Mucosa of descending colon (tissue), 3 donors: Measurements from ENCODE around the gene SPP2. TPM values are rescaled to one million over a fixed set of nuclear protein-coding genes. Genes with fewer than 3 reads are reported as not detected.

Source experiments
- ATAC-seq: fragments of 200-7000 bp; cut with Tn5 transposase; one replicate; pipeline ENCODE4 v1.9.1; 2020; ENCODE audit warnings: mild to moderate bottlenecking, moderate library complexity
- DNase-seq, 3 donors: peaks; one replicate each; pipeline ENCODE4 v3.0.0-alpha.2; 2020
- H3K36me3 ChIP-seq: fragments of 200-600 bp; one replicate; pipeline ENCODE4 v1.8.0; 2021; ENCODE audit warnings: low read depth, mild to moderate bottlenecking
- H3K4me1 ChIP-seq: fragments of 200-600 bp; one replicate; pipeline ENCODE4 v1.8.0; 2021; ENCODE audit warnings: low read depth, mild to moderate bottlenecking
- H3K4me3 ChIP-seq: fragments of 200-600 bp; one replicate; pipeline ENCODE4 v1.8.0; 2021; ENCODE audit warnings: mild to moderate bottlenecking
- H3K9me3 ChIP-seq: fragments of 200-600 bp; one replicate; pipeline ENCODE4 v1.8.0; 2021; ENCODE audit warnings: mild to moderate bottlenecking
- intact Hi-C, 2 donors: fragments of 100-400 bp; cut with DNase I in 1 of 2; cut with micrococcal nuclease in 1 of 2; formaldehyde crosslinking; loops; one replicate each; pipeline versions ENCODE4 v1.11.0 to v1.11.1; 2022; cut with DNase I, micrococcal nuclease
- total RNA-seq, 3 donors: library from RNA; stranded (reverse); fragmentation: NEBNext Ultra II Directional in 2 of 3; extraction: Animal tissue kit (Norgen Biotek cat#: 25700) in 2 of 3; gene quantifications; one replicate each; pipeline versions ENCODE4 v1.2.1 to v1.2.4, GENCODE V29; 2021 to 2023
- TF ChIP-seq, protein P1 (sequence below): fragments of 200-600 bp; IDR thresholded peaks from one replicate; pipeline ENCODE4 v1.8.0; 2022; ENCODE audit warnings: antibody characterized with exemption, mild to moderate bottlenecking
- donor health status: DM: no; HTN: no; CAD: no; lungs with moderate emphysema.
- donor health status: DM: no; HTN: no; CAD: no.
- donor health status: DM: no; HTN: yes; CAD: no.

SPP2 gene
- total RNA-seq, 3 donors from 2014 or later, result not detected

- H3K9me3 ChIP-seq, result no peaks in the 10 kb centered on the region
- DNase-seq, result no peak
- no peaks in the 10 kb centered on the region for H3K36me3 ChIP-seq
- no peaks in the 10 kb centered on the region for H3K4me1 ChIP-seq
- intact Hi-C loops, result no loop called here
- peak; percentile 24 for ATAC-seq
- H3K4me3 ChIP-seq, result no peak overlapping the region
- TF ChIP-seq, protein P1, sequence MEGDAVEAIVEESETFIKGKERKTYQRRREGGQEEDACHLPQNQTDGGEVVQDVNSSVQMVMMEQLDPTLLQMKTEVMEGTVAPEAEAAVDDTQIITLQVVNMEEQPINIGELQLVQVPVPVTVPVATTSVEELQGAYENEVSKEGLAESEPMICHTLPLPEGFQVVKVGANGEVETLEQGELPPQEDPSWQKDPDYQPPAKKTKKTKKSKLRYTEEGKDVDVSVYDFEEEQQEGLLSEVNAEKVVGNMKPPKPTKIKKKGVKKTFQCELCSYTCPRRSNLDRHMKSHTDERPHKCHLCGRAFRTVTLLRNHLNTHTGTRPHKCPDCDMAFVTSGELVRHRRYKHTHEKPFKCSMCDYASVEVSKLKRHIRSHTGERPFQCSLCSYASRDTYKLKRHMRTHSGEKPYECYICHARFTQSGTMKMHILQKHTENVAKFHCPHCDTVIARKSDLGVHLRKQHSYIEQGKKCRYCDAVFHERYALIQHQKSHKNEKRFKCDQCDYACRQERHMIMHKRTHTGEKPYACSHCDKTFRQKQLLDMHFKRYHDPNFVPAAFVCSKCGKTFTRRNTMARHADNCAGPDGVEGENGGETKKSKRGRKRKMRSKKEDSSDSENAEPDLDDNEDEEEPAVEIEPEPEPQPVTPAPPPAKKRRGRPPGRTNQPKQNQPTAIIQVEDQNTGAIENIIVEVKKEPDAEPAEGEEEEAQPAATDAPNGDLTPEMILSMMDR, result no peak
Measured at GRCh38 chr2:234071664-234072063, 21.2 kb downstream of the SPP2 start.

- DNase-seq, result no peak
- intact Hi-C loops, result no loop called here
- H3K4me3 ChIP-seq, result no peak overlapping the region
- no peaks in the 10 kb centered on the region for H3K9me3 ChIP-seq
- H3K36me3 ChIP-seq, result no peaks in the 10 kb centered on the region
- TF ChIP-seq, protein P1, result no peak
- no peak for ATAC-seq
- H3K4me1 ChIP-seq, result no peaks in the 10 kb centered on the region
Measured at GRCh38 chr2:234072454-234072853, 22.0 kb downstream of the SPP2 start.

- no peak overlapping the region for H3K4me3 ChIP-seq
- H3K9me3 ChIP-seq, result no peaks in the 10 kb centered on the region
- H3K4me1 ChIP-seq, result no peaks in the 10 kb centered on the region
- TF ChIP-seq, protein P1, result no peak
- no peak for ATAC-seq
- DNase-seq, result no peak
- no peaks in the 10 kb centered on the region for H3K36me3 ChIP-seq
- intact Hi-C loops, result no loop called here
Measured at GRCh38 chr2:234074751-234075517, 24.4 kb downstream of the SPP2 start.

DNA sequence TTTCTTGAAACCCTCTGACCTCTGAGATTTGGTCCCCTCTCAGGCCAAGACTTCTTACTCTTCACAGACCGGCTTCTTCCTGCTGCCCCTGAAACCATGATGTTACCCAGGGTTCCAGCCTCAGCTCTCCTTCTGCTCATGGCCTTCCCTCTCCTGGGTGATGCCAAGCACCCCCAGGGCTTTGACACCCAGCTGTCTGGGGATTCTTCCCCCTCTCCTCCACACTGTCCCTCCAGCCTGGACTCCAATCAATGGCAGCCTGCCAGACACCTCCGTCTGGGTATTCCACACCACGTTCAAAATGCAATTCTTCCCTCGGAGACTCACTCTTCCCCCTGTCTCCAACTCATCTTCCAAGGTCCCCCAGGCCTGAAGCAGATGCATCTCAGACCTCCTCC is 25.0 kb downstream of the SPP2 start:
- no peaks in the 10 kb centered on the region for H3K9me3 ChIP-seq
- TF ChIP-seq, protein P1, result no peak
- H3K4me1 ChIP-seq, result no peaks in the 10 kb centered on the region
- ATAC-seq (no peak), DNase-seq (no peak)
- no peaks in the 10 kb centered on the region for H3K36me3 ChIP-seq
- intact Hi-C loops, result no loop called here
- H3K4me3 ChIP-seq, result no peak overlapping the region

GRCh38 chr2:234075947-234076346 is 25.4 kb downstream of the SPP2 start:
- ATAC-seq (no peak), DNase-seq (no peak)
- no peaks in the 10 kb centered on the region for H3K9me3 ChIP-seq
- no peak overlapping the region for H3K4me3 ChIP-seq
- intact Hi-C loops, result no loop called here
- TF ChIP-seq, protein P1, result no peak
- H3K4me1 ChIP-seq, result no peaks in the 10 kb centered on the region
- H3K36me3 ChIP-seq, result no peaks in the 10 kb centered on the region
